Smooth muscle cell (in vitro differentiated cells): Measurements from ENCODE around the gene NHERF1. TPM values are rescaled to one million over a fixed set of nuclear protein-coding genes. Genes with fewer than 3 reads are reported as not detected.

Source experiments
- DNase-seq: peaks from one replicate; lab custom pipeline; 2025; ENCODE audit not compliant: unreplicated experiment; lab: John Stamatoyannopoulos, UW
- H2AFZ ChIP-seq: fragments of 200-600 bp; sonication (generic); 2 replicates; pipeline ENCODE4 v1.6.0; 2016; ENCODE audit warnings: antibody characterized with exemption, low read depth, mild to moderate bottlenecking
- H3F3A ChIP-seq: fragments of 200-600 bp; sonication (generic); 2 replicates; pipeline ENCODE4 v1.6.0; 2017; ENCODE audit warnings: antibody characterized with exemption, low read depth
- H3K27ac ChIP-seq: fragments of 200-600 bp; sonication (generic); 2 replicates; pipeline ENCODE4 v1.5.1; 2016; ENCODE audit warnings: low read depth, mild to moderate bottlenecking
- H3K27me3 ChIP-seq: fragments of 200-600 bp; sonication (generic); 2 replicates; pipeline ENCODE4 v1.6.1; 2016; ENCODE audit warnings: low read depth, mild to moderate bottlenecking
- H3K36me3 ChIP-seq: fragments of 200-600 bp; sonication (generic); 2 replicates; pipeline ENCODE4 v1.5.1; 2016; ENCODE audit warnings: low read depth
- H3K4me1 ChIP-seq: fragments of 200-600 bp; sonication (generic); 2 replicates; pipeline ENCODE4 v1.5.1; 2016; ENCODE audit warnings: low read depth
- H3K4me2 ChIP-seq: fragments of 200-600 bp; sonication (generic); 2 replicates; pipeline ENCODE4 v1.6.0; 2016; ENCODE audit warnings: mild to moderate bottlenecking
- H3K4me3 ChIP-seq: fragments of 200-600 bp; sonication (generic); 2 replicates; pipeline ENCODE4 v1.5.1; 2016; ENCODE audit warnings: mild to moderate bottlenecking
- H3K79me2 ChIP-seq: fragments of 200-600 bp; sonication (generic); 2 replicates; pipeline ENCODE4 v1.6.0; 2016; ENCODE audit warnings: low read depth, mild to moderate bottlenecking
- H3K9ac ChIP-seq: fragments of 200-600 bp; sonication (generic); 2 replicates; pipeline ENCODE4 v1.6.0; 2016; ENCODE audit warnings: low read depth
- H3K9me3 ChIP-seq: fragments of 200-600 bp; sonication (generic); replicated peaks from 2 replicates; pipeline ENCODE4 v1.5.1; 2016; ENCODE audit warnings: low read depth
- H4K20me1 ChIP-seq: fragments of 200-600 bp; sonication (generic); 2 replicates; pipeline ENCODE4 v1.6.0; 2016; ENCODE audit warnings: low read depth
- CTCF ChIP-seq: fragments of 200-600 bp; sonication (generic); IDR thresholded peaks from 2 replicates; pipeline ENCODE4 v1.5.1; 2017; ENCODE audit warnings: borderline replicate concordance, mild to moderate bottlenecking, antibody characterized with exemption; ENCODE audit not compliant: insufficient read depth, poor library complexity, severe bottlenecking
- WGBS: methylation state at CpG from one replicate; pipeline ENCODE4 v1.1.7; 2016; ENCODE audit warnings: low lambda C conversion rate; 5-methylcytosine and 5-hydroxymethylcytosine counted together
- polyA plus RNA-seq: library from polyadenylated mRNA; unstranded; fragments of >200 nt; fragmentation: Nextera tagmentation; extraction: Ambion mirVana; gene quantifications from 2 replicates; pipeline ENCODE4 v1.2.1, GENCODE V29; 2016
- total RNA-seq: library from RNA; depleted of rRNA; stranded (reverse); fragments of >200 nt; gene quantifications from 2 replicates; pipeline ENCODE4 v1.2.3, GENCODE V29; 2014

Gene NHERF1
- total and polyA plus RNA-seq, 2 experiments from 2014 or later: 23.2 to 31.9 TPM

- H3K27ac ChIP-seq: peak overlapping the region; percentile 59
- WGBS: 48% methylated on average over 10 of the region's 10 CpGs
- no peak overlapping the region for H2AFZ ChIP-seq
- H4K20me1 ChIP-seq: no peaks in the 10 kb centered on the region
- H3K4me3 ChIP-seq: no peak overlapping the region
- H3F3A ChIP-seq: no peaks in the 10 kb centered on the region
- no peaks in the 10 kb centered on the region for H3K36me3 ChIP-seq
- no peaks in the 10 kb centered on the region for H3K27me3 ChIP-seq
- TF ChIP-seq CTCF: no peak
- DNase-seq: no peak
- H3K79me2 ChIP-seq: peaks cover 8% of the 10 kb centered on the region
- H3K4me2 ChIP-seq: peak overlapping the region; percentile 68
- H3K4me1 ChIP-seq: peaks cover 61% of the 10 kb centered on the region
- H3K9ac ChIP-seq: no peak overlapping the region
- H3K9me3 ChIP-seq: no peaks in the 10 kb centered on the region
These were observed 11.5 kb downstream of the NHERF1 start for GRCh38 chr17:74759941-74760340.

- Histone ChIP-seq H3F3A (no peaks in the 10 kb centered on the region), H3K4me2 (peak overlapping the region; percentile 68), H3K27ac (peak overlapping the region; percentile 59)
These were observed 12.1 kb downstream of the NHERF1 start for GRCh38 chr17:74760404-74761105.

GRCh38 chr17:74761419-74761818 lies 13.0 kb downstream of the NHERF1 start:
- TF ChIP-seq CTCF: no peak
- Histone ChIP-seq H3K27ac (no peak overlapping the region), H3K79me2 (peaks cover 2% of the 10 kb centered on the region), H3K4me1 (peaks cover 61% of the 10 kb centered on the region), H3K4me2 (no peak overlapping the region), H3K36me3 (no peaks in the 10 kb centered on the region), H3F3A (no peaks in the 10 kb centered on the region), H3K9ac (no peak overlapping the region), H3K4me3 (no peak overlapping the region), H3K9me3 (no peaks in the 10 kb centered on the region), H3K27me3 (no peaks in the 10 kb centered on the region), H2AFZ (no peak overlapping the region), H4K20me1 (no peaks in the 10 kb centered on the region)
- WGBS: 81% methylated on average over 5 of the region's 5 CpGs
- DNase-seq: no peak

More at GRCh38 chr17:74760404-74761105, 12.1 kb downstream of the NHERF1 start:
- Histone ChIP-seq H2AFZ (no peak overlapping the region), H3K36me3 (no peaks in the 10 kb centered on the region), H3K27me3 (no peaks in the 10 kb centered on the region), H3K4me3 (no peak overlapping the region), H3K4me1 (peaks cover 61% of the 10 kb centered on the region), H3K9me3 (no peaks in the 10 kb centered on the region), H3K9ac (no peak overlapping the region), H4K20me1 (no peaks in the 10 kb centered on the region), H3K79me2 (peaks cover 4% of the 10 kb centered on the region)
- no peak for DNase-seq
- WGBS: 64% methylated on average over 7 of the region's 7 CpGs
- no peak for TF ChIP-seq CTCF

- H3F3A ChIP-seq: no peaks in the 10 kb centered on the region
- H3K4me2 ChIP-seq: no peak overlapping the region
- H3K4me1 ChIP-seq: peaks cover 61% of the 10 kb centered on the region
- H3K27ac ChIP-seq: no peak overlapping the region
- H3K27me3 ChIP-seq: no peaks in the 10 kb centered on the region
- H2AFZ ChIP-seq: no peak overlapping the region
- DNase-seq: no peak
- H4K20me1 ChIP-seq: no peaks in the 10 kb centered on the region
- TF ChIP-seq CTCF: no peak
- H3K9ac ChIP-seq: no peak overlapping the region
- no peaks in the 10 kb centered on the region for H3K9me3 ChIP-seq
- no peaks in the 10 kb centered on the region for H3K79me2 ChIP-seq
- no peak overlapping the region for H3K4me3 ChIP-seq
- 98% methylated on average over 11 of the region's 11 CpGs for WGBS
- no peaks in the 10 kb centered on the region for H3K36me3 ChIP-seq
These were observed 13.5 kb downstream of the NHERF1 start for GRCh38 chr17:74761931-74762330.
